ENCODE data around the gene JAGN1. TPM values are rescaled to one million over a fixed set of nuclear protein-coding genes. Genes with fewer than 3 reads are reported as not detected.
"Not testable (repeated sequence)": the region's sequence is repeated elsewhere in the genome, so short reads cannot be mapped to it uniquely, and the experiment has no call there.

The JAGN1 gene
- total RNA-seq, 1 donor from 2014 or later: 35.5 TPM

- no peak for TF ChIP-seq CTCF (IDR thresholded peaks at IDR 0.05; ENCODE audit: insufficient read depth, low read length, severe bottlenecking)
- Histone ChIP-seq H3K4me3 (ENCODE audit: low read depth, low read length) (no peak overlapping the region), H3K36me3 (ENCODE audit: control insufficient read depth, insufficient read depth, low read length) (peaks cover 6% of the 10 kb centered on the region), H3K27me3 (ENCODE audit: control insufficient read depth, insufficient read depth, low read length) (no peaks in the 10 kb centered on the region)
- DNase-seq (ENCODE audit: low read depth) (no peak), FAIRE-seq (no peak)
Measured at GRCh38 chr3:9937486-9938238, 47.3 kb downstream of the JAGN1 start.

GRCh38 chr3:9938966-9939365 is 48.6 kb downstream of the JAGN1 start:
- H3K36me3 ChIP-seq (ENCODE audit: control insufficient read depth, insufficient read depth, low read length): peaks cover 6% of the 10 kb centered on the region
- no peaks in the 10 kb centered on the region for H3K27me3 ChIP-seq (ENCODE audit: control insufficient read depth, insufficient read depth, low read length)
- DNase-seq (ENCODE audit: low read depth) (no peak), FAIRE-seq (no peak)
- no peak overlapping the region for H3K4me3 ChIP-seq (ENCODE audit: low read depth, low read length)
- no peak for TF ChIP-seq CTCF (IDR thresholded peaks at IDR 0.05; ENCODE audit: insufficient read depth, low read length, severe bottlenecking)

- H3K36me3 ChIP-seq (ENCODE audit: control insufficient read depth, insufficient read depth, low read length); H3K27me3 ChIP-seq (ENCODE audit: control insufficient read depth, insufficient read depth, low read length); DNase-seq (ENCODE audit: low read depth); H3K4me3 ChIP-seq (ENCODE audit: low read depth, low read length); FAIRE-seq: not testable (repeated sequence)
Measured at GRCh38 chr3:9939906-9940305, 49.5 kb downstream of the JAGN1 start.

- no peak for FAIRE-seq
- no peak overlapping the region for H3K4me3 ChIP-seq (ENCODE audit: low read depth, low read length)
- H3K27me3 ChIP-seq (ENCODE audit: control insufficient read depth, insufficient read depth, low read length): no peaks in the 10 kb centered on the region
- no peak for TF ChIP-seq CTCF (IDR thresholded peaks at IDR 0.05; ENCODE audit: insufficient read depth, low read length, severe bottlenecking)
- H3K36me3 ChIP-seq (ENCODE audit: control insufficient read depth, insufficient read depth, low read length): peaks cover 6% of the 10 kb centered on the region
- no peak for DNase-seq (ENCODE audit: low read depth)
Measured at GRCh38 chr3:9940746-9941145, 50.3 kb downstream of the JAGN1 start.

GRCh38 chr3:9942164-9942563 is 51.8 kb downstream of the JAGN1 start:
- DNase-seq (ENCODE audit: low read depth) (no peak), FAIRE-seq (no peak)
- TF ChIP-seq CTCF (IDR thresholded peaks at IDR 0.05; ENCODE audit: insufficient read depth, low read length, severe bottlenecking): no peak
- no peaks in the 10 kb centered on the region for H3K27me3 ChIP-seq (ENCODE audit: control insufficient read depth, insufficient read depth, low read length)
- H3K4me3 ChIP-seq (ENCODE audit: low read depth, low read length): no peak overlapping the region
- H3K36me3 ChIP-seq (ENCODE audit: control insufficient read depth, insufficient read depth, low read length): peaks cover 6% of the 10 kb centered on the region

- FAIRE-seq (no peak), DNase-seq (ENCODE audit: low read depth) (no peak)
- Histone ChIP-seq H3K27me3 (ENCODE audit: control insufficient read depth, insufficient read depth, low read length) (no peaks in the 10 kb centered on the region), H3K4me3 (ENCODE audit: low read depth, low read length) (no peak overlapping the region), H3K36me3 (ENCODE audit: control insufficient read depth, insufficient read depth, low read length) (peaks cover 2% of the 10 kb centered on the region)
- no peak for TF ChIP-seq CTCF (IDR thresholded peaks at IDR 0.05; ENCODE audit: insufficient read depth, low read length, severe bottlenecking)
Measured at GRCh38 chr3:9942934-9943690, 52.7 kb downstream of the JAGN1 start.

Data from bronchial epithelial cell (primary cell).